T47D (cell line): Measurements from ENCODE around the gene SENP1.
A peak's percentile ranks its signal among the peaks of the same experiment; 100 is the strongest.

ENCODE experiments used
- DNase-seq, 2 experiments: peaks; one replicate each; pipeline versions ENCODE4 v3.0.0 to v3.0.0-alpha.2; 2011 to 2012; ENCODE audit warnings: low read depth in 1 of 2, low spot score in 1 of 2
- JUND ChIP-seq: IDR thresholded peaks from 2 replicates; pipeline ENCODE4 v1.6.1; 2012; ENCODE audit warnings: low read depth
- in situ Hi-C: cut with HindIII; loops from 2 replicates; pipeline ENCODE4 v1.10.0; 2016; ENCODE audit warnings: low sequenced_read_pairs, low pct_unique_long_range_greater_than_20kb

SENP1 gene

GRCh38 chr12:48013287-48013686 is 92.6 kb downstream of the SENP1 start:
- no peak for TF ChIP-seq JUND
- DNase-seq, result no peak
- in situ Hi-C loops, result no loop called here

GRCh38 chr12:48012070-48012469 is 93.8 kb downstream of the SENP1 start:
- in situ Hi-C loops, result no loop called here
- peak; percentile 28 to 53 for DNase-seq
- TF ChIP-seq JUND, result peak; percentile 89

- in situ Hi-C loops, result no loop called here
- TF ChIP-seq JUND, result no peak
- no peak for DNase-seq
These were observed 95.4 kb downstream of the SENP1 start for GRCh38 chr12:48010366-48010970.

GRCh38 chr12:48009471-48009870 is 96.4 kb downstream of the SENP1 start:
- TF ChIP-seq JUND, result no peak
- in situ Hi-C loops, result no loop called here
- DNase-seq, result no peak

- no peak for TF ChIP-seq JUND
- in situ Hi-C loops, result no loop called here
- DNase-seq, result no peak
These were observed 96.9 kb downstream of the SENP1 start for GRCh38 chr12:48008950-48009349.

- no peak for TF ChIP-seq JUND
- in situ Hi-C loops, result no loop called here
- no peak for DNase-seq
These were observed 97.5 kb downstream of the SENP1 start for GRCh38 chr12:48008349-48008748.

- in situ Hi-C loops, result no loop called here
- no peak for DNase-seq
- TF ChIP-seq JUND, result no peak
These were observed 98.7 kb downstream of the SENP1 start for GRCh38 chr12:48007206-48007605.

GRCh38 chr12:48005750-48006021 is 100.2 kb downstream of the SENP1 start:
- TF ChIP-seq JUND, result no peak
- in situ Hi-C loops, result no loop called here
- no peak for DNase-seq

- DNase-seq, result no peak
- in situ Hi-C loops, result no loop called here
- TF ChIP-seq JUND, result no peak
These were observed 100.7 kb downstream of the SENP1 start for GRCh38 chr12:48005001-48005749.

- in situ Hi-C loops, result no loop called here
- TF ChIP-seq JUND, result no peak
- DNase-seq, result no peak
These were observed 101.6 kb downstream of the SENP1 start, which contains the start of gene COL2A1 for GRCh38 chr12:48004053-48004941. Gene COL2A1, minus strand, starts transcription at chr12:48004476. Its CDS starts 155 bp downstream, at chr12:48004321.

GRCh38 chr12:48003226-48004052 is 102.4 kb downstream of the SENP1 start:
- TF ChIP-seq JUND, result no peak
- DNase-seq, result no peak
- in situ Hi-C loops, result no loop called here

- peak; percentile 43 to 76 for DNase-seq
- in situ Hi-C loops, result no loop called here
- no peak for TF ChIP-seq JUND
These were observed 103.1 kb downstream of the SENP1 start for GRCh38 chr12:48002773-48003218.

- TF ChIP-seq JUND, result no peak
- in situ Hi-C loops, result no loop called here
- DNase-seq, result no peak
These were observed 103.5 kb downstream of the SENP1 start for GRCh38 chr12:48002414-48002730.
